ENCODE data around the gene ZGLP1.
A peak's percentile ranks its signal among the peaks of the same experiment; 100 is the strongest.

Gene ZGLP1

DNA sequence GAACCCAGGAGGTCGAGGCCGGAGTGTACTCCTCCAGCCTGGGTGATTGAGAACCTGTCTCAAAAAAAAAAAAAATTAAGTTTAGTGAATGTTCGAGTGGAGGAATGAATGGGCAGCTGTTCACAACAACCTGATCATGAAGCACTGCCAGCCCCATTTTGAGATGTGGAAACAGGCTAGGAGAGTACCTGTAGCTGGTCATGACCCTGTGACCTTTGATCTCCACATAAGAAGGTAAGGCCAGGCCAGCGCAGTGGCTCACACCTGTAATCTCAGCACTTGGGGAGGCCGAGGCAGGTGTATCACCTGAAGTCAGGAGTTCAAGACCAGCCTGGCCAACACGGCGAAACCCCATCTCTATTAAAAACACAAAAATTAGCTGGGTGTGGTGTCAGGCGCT lies 16.1 kb upstream of the ZGLP1 start:
- DNase-seq: no peak

DNA sequence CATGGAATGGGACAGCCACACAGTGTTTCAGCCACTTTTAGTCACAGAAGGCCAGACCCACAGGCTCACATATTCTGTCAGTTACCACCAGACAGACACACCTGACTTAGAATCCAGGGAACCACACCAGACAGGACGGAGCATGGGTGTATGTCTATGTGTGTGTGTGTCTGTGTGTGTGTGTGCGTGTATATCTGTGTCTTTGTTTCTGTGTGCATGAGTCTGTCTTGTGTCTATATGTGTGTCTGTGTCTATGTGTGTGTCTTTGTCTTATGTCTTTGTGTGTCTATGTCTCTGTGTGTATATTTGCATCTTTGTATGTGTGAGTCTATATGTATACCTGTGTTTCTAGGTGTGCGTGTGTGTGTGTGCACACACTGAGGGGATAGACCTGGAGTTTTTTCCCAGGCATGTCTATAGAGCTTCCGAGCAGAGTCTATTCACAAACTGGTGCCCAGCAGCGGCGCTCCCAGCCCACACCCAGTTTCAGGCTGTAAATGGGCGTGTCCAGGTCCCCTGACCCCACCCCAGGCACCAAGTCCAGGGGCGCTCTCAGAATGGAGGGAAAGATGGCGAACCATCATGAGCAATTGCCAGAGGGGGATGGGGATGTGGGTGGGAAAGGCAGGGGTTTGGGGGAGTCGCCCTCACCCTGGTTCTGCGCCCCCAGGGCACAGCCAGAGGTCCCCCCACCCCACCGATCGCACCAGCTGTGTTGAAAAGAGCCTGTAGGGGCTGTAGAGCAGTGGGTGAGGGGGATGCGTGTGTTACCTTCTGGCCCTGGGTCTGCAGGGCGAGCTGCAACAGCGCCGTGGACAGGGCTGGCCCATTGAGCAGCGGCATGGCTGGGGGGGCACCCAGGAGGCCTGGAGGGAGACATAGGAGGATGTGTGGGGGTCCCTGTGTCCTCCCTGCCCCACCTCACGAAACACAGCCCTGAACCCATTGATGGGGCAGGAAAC lies 12.5 kb upstream of the ZGLP1 start:
- DNase-seq: no peak

DNA sequence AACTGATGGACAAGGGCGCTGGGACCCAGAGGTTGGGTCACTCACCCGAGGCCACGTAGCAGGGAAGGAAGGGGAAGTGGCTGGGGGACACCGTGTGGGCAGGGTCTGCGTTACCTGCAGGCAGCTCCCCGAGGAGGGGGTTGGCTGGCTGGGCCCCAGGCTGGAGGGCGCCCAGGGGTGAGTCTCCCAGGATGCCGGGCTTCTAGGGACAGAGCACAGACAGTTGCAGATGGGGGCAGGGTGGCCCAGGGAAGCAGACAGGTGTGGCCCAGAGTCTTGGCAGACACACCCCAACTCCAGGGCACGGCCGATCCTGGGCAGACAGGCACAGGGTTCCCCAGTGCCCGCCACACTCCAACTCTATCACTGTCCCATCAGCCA lies 11.8 kb upstream of the ZGLP1 start:
- no peak for DNase-seq

GRCh38 chr19:10320602-10321416 lies 11.2 kb upstream of the ZGLP1 start:
- DNase-seq: no peak

DNA sequence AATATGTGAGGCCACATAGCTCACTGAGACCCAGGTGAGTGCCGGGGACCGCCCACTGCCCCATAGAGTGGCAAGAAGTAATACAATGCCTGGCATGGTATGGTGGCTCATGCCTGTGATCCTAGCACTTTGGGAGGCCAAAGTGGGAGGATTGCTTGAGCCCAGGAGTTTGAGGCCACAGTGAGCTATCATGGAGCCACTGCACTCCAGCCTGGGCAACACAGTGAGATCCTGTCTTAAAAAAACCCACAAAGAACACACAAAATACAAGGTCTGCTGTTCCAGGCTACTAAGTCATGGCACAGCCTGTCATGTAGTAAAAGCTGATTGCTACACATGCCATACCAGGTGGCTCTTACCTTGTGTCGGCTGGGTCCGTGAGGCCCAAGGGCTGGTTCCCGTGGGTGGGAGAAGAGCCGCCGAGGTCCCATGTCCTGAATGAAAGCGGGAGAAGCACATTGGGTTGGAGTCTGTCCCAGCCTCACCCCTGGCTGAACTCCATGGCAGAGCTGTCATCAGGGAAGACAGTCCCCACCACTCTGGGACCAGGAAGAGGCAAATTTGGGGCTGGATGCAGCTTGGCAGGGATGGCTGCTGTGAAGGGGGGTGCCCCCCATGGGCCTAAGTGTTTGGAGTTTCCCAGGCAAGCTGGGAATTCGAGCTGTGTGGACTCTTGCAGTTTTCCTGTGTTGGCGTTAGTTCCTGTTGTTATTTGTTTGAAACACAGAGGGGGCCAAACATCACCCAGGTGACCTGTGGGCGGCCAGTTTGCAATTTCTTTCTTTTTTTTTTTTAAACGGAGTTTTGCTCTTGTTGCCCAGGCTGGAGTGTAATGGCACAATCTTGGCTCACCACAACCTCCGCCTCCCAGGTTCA lies 9.4 kb upstream of the ZGLP1 start:
- DNase-seq: no peak

GRCh38 chr19:10317857-10318462 lies 8.3 kb upstream of the ZGLP1 start:
- no peak for DNase-seq

DNA sequence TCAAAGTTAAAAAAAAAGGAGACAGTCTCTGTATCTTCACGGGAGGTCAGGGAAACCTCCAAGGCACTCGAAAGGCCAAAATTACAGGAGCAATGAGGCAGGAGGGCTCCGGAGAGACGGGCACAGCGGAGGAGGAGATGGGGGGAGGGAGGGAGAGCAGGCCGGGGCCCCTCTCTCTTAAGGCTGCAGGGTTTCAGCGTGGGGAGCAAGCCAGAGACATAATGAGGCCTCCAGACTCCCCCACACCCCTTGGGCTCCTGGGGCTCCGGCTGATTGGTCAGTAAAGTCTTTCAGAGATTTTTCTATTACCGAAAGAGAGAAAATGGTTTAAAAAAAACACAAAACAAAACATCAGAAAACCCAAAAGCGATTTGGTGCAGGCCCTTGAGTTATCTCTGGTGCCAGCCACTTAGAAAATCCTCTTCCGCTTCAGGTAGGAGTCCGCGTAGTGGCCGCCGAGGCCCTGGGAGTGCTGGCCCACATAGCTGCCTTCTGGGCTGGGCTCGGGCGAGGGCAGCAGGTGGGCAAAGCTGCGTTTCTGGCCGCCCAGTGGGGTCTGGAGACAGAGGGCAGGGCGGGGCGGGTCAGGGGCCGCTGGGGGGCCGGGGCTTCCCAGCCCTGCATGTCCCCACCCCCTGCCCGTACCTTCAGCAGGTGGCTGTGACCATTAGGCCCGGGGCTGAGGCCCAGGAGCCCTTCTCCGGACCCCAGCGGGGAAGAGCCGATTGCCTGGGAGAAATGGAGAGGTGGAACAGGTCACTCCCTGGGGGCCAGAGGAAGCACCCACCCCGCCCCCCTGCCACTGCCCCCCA lies 7.6 kb upstream of the ZGLP1 start:
- DNase-seq: no peak

DNA sequence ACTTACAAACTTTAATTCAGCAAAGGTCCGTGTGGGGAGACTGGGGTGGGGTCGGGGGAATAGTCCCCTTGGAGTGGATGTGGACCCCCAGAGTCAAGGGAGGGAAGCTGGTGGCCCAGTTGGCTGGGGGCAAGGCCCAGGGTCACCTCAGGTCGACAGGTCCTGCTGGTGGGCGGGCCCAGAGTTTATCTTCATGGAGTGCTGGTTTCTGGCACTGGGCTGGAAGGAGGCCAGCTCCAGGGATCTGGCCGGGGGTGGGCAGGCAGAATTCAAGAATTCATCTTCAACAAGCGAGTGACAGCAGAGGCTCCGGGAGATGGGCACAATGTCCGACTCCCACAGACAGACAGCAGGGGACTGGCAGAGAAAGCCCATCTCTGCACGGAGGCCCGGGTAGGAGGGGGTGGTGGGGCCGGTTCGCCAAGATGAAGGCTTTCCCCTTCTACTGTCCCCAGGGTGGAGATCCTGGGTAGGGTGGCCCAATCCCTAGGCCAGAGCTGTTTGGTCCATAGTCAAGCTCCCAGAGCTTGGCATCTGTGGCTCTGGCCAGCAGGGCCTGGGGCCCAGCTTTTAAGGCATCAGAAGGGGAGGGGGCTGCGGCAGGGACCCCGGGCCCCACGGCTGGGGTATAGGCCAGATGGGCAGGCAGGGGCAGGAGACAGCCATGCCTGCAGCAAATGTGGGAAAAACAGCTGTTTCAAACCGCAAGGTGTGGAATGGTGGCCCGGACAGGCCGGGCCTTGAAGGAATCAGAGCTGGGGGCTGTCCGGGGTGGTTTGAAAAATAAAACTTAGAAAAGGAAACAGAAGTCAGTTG lies 6.8 kb upstream of the ZGLP1 start:
- DNase-seq: no peak

- DNase-seq: peak; percentile 79
These were observed 6.0 kb upstream of the ZGLP1 start, which contains the start of gene FDX2 for GRCh38 chr19:10315335-10316214. FDX2 (minus strand) TSS chr19:10316015; CDS start chr19:10315996, 19 bp downstream.

DNA sequence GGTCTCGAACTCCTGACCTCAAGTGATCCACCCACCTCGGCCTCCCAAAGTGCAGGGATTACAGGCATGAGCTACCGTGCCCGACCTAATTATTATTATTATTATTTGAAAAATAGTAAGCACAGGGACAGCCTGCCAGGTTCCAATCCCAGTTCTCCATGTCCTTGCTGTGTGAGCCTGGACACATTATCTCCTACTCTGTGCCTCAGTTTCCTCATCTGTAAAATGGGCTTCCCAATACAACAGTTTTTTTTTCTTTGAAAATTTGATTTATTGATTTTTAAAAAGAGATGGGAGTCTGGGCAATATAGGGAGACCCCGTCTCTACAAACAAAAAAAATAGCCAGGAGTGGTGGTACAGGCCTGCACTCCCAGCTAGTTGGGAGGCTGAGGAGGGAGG lies 3.3 kb downstream of the ZGLP1 start:
- no peak for DNase-seq

DNA sequence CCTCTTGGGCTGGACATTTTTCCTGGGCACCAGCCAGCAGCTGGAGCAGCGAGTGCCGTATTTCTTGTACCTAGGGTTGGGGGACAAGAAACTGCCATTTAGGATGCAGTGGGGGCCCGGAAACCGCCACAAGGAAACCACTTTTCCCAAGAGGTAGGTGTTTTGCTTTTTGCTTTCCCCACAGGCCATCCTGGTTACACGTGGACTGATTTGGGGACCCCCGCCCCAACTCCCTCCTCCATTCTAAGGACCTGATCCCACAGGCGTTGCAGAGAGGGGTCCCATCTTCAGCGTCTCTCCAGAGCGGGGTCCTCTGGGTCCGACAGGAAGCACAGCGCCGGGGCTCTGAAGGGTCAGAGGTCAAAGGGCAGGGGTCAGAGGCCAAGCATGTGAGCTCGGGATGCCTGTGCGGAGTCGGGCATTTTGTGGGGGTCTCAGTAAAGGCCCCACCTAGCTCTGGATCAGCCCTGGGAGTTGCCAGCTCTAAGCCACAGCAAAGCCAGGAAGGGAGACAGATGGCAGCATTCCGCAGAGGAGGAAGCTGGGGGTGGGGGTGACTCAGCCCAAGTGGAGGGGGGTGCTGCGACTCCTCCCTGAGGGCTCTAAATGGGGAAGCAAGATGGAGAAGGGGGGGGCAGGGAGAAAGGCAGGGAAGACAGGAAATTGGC lies 4.3 kb downstream of the ZGLP1 start:
- DNase-seq: no peak

DNA sequence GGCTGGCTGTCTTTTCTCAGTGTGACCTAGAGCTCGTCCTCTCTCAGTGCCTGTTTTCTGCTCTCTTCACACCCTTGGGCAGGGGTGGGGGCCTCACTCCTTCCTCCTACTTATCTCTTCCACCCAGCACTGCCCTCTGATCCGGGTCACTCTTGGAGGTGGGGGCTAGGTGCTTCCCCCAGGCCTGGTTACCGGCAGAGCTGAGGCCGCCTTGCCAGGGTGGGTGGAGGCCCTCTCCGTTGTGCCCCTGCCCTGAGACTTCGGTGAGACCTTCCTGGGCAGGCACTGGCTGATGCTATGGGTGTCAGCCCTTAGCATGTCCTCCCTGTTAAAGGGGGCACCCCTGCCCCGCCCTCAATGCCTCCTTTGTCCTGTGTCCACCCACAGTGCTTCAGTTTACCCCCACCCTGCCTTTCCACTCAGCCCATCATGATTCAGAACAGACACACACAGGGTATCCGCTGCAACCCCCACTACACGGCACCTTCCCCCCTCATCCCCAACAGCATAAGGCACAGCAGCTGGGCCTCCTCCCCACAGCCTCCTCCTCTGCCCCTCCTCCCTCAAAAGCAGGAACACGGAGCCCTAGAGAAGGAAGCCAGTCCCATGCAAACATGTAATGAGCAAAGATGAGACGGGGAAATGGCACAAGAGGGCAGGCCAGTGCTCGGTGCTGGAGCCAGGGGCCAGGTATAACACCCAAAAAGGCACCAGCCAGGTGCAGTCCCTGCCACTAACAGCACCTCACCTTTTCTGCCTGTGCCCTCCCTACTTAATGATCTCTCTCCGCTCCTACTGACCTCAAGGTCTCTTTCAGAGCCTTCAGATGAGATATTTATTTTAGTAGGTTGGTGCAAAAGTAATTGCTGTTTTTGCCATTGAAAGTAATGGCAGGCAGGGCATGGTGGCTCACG lies 9.8 kb downstream of the ZGLP1 start:
- no peak for DNase-seq

DNA sequence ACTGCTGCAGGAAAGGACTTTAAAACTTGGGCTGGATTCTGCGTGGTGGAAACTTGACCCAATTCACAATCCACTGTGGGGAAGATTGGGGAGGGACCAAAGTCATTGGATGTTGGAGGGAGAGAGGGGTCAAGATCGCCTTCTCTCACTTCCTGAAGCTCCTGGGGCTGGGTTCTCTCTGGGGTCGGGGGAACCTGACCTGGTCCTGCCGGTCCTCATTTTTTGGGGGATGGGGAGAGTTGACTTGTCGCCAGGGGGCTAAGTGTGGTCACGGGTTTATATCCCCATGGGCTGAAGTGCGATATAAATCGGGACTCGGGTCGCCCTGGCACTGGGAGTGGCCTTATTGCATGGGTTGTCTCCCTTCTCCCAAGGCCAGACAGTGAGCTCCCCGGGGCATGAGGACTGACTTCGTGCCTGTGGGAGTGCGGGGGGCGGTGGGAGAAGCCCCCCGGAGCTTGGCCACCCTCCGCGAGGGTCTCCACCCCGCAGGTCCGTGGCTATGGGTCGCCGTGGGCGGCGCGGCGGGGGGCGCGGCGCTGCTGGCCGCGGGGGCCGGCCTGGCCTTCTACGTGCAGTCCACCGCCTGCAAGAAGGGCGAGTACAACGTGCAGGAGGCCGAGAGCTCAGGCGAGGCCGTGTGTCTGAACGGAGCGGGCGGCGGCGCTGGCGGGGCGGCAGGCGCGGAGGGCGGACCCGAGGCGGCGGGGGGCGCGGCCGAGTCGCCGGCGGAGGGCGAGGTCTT lies 13.6 kb downstream of the ZGLP1 start:
- DNase-seq: no peak

GRCh38 chr19:10295305-10295846 lies 14.2 kb downstream of the ZGLP1 start:
- no peak for DNase-seq

DNA sequence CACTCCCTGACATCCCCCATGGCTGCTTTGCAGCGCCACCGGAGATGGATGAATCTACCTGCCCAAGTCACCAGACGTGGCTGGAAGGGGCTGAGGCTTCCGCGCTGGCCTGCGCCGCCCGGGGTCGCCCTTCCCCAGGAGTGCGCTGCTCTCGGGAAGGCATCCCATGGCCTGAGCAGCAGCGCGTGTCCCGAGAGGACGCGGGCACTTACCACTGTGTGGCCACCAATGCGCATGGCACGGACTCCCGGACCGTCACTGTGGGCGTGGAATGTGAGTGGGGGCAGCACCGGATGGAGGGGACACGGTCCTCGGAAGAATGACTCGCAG lies 15.3 kb downstream of the ZGLP1 start:
- DNase-seq: no peak

GRCh38 chr19:10293637-10294367 lies 15.8 kb downstream of the ZGLP1 start:
- DNase-seq: no peak

Measured in NCI-H1436 (cell line).